Measurements from ENCODE around the gene MIB1. TPM values are rescaled to one million over a fixed set of nuclear protein-coding genes. Genes with fewer than 3 reads are reported as not detected.
A peak's percentile ranks its signal among the peaks of the same experiment; 100 is the strongest.
"Not testable (repeated sequence)": the region's sequence is repeated elsewhere in the genome, so short reads cannot be mapped to it uniquely, and the experiment has no call there.

Gene MIB1
- total RNA-seq, 4 donors from 2014 or later = 24.9 to 31.7 (median 28.6) TPM

DNA sequence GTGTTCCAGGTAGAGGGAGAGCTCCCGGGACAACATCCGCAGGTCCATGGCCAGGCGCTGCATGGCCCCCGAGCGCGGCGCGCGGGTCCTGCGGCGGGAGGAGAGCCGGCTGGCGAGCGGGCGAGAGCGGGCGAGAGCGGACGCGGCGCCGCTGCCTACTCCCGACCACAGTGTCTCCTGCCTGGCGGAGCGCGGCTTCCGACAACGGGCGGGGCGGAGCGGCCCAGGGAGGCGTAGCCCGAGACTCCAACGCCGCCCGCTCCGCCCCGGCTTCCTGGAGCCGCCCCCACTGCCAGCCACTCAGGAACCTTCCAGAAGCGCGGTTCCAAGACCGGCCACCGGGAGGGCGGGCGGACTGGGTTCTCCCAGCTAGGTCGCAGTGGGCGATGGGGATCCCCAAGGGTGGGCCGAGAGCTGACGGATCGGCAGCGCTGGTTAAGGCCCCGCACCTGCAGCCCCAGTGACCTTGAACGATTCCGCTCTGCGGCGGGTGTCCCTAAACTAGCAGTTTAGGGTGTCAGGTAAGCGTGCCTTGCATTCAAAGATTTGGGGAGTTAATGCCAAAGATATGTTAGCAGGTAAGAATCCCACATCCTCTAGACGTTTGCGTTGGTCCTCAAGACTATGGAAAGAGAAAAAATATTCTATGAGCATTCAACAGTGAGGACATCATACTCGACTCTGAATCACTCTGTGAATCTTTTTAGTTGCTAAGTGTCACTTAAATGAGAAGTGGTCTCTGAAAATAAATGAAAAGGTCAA, 35.8 kb upstream of the MIB1 start, which contains the start of gene ABHD3:
TSS of gene ABHD3 (minus strand) at position 172 of the 762 bp plus-strand sequence. CDS start at position 63, 109 bp downstream.
- DNase-seq (ENCODE audit: low spot score) (peak; percentile 59), ATAC-seq (ENCODE audit: low FRiP score) (peak; percentile 100)
- TF ChIP-seq, protein P1, sequence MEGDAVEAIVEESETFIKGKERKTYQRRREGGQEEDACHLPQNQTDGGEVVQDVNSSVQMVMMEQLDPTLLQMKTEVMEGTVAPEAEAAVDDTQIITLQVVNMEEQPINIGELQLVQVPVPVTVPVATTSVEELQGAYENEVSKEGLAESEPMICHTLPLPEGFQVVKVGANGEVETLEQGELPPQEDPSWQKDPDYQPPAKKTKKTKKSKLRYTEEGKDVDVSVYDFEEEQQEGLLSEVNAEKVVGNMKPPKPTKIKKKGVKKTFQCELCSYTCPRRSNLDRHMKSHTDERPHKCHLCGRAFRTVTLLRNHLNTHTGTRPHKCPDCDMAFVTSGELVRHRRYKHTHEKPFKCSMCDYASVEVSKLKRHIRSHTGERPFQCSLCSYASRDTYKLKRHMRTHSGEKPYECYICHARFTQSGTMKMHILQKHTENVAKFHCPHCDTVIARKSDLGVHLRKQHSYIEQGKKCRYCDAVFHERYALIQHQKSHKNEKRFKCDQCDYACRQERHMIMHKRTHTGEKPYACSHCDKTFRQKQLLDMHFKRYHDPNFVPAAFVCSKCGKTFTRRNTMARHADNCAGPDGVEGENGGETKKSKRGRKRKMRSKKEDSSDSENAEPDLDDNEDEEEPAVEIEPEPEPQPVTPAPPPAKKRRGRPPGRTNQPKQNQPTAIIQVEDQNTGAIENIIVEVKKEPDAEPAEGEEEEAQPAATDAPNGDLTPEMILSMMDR (IDR thresholded peaks at IDR 0.05) = peak in 1 of 3 donors; percentile 22

DNA sequence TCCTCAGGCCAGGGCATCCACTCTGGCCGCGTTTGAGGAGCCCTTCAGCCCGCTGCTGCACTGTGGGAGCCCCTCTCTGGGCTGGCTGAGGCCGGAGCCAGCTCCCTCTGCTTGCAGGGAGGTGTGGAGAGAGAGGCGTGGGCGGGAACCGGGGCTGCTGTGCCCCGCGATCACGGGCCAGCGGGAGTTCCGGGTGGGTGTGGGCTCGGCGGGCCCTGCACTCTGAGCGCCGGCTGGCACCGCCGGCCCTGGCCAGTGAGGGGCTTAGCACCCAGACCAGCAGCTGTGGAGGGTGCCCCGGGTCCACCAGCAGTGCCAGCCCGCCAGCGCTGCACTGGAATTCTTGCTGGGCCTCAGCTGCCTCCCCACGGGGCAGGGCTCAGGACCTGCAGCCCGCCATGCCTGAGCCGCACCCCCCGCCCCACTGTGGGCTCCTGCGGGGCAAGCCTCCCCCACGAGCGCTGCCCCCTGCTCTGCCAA, 34.2 kb upstream of the MIB1 start:
- ATAC-seq (ENCODE audit: low FRiP score) = no peak
- DNase-seq (ENCODE audit: low spot score) = no peak
- TF ChIP-seq, protein P1 (IDR thresholded peaks at IDR 0.05) = no peak

DNA sequence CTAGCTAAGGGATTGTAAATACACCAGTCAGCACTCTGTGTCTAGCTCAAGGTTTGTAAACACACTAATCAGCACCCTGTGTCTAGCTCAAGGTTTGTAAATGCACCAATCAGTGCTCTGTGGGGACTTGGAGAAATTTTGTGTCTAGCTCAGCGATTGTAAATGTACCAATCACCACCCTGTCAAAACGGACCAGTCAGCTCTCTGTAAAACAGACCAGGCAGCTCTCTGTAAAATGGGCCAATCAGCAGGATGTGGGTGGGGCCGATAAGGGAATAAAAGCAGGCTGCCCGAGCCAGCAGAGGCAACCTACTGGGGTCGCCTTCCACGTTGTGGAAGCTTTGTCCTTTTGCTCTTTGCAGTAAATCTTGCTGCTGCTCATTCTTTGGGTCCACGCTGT, 33.5 kb upstream of the MIB1 start:
- ATAC-seq (ENCODE audit: low FRiP score); DNase-seq (ENCODE audit: low spot score): not testable (repeated sequence)

DNA sequence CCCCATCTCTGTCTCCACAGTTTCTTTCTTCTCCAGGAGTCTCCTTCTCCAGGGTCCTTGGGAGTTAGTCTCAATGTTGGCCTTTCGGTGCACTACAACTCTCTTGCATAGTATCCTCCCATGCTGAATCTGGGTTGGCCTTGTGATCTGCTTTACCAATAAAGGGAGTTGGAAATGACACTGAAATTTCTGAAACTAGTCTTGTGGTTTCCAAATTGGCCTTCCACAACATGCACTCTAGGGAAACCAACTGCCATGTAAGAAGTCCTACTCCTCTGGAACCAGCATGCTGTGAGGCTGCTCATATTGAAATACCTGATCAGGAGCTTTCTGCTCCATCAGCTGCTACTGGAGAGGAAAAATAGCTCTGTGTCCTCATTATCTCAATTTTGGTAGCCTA, 26.1 kb upstream of the MIB1 start:
- TF ChIP-seq, protein P1 (IDR thresholded peaks at IDR 0.05) = no peak
- DNase-seq (ENCODE audit: low spot score) = no peak
- no peak for ATAC-seq (ENCODE audit: low FRiP score)

DNA sequence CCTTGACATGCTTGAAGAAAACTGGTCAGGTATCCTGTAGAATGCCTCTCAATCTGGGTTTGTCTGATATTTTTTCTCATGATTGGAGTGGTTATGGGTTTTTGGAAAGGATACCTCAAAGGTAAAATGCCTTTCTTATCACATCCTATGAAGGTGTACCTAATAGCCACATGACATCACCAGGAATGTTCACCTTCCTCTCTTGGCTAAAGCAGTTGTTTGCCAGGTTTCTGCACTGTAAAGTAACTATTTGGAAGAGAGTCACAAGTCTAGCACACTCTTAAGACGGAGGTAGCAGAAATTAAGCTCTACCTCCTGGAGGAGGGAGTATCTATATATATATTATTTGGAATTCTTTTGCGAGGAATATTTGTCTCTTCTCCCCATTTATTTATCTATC, 17.9 kb upstream of the MIB1 start:
- ATAC-seq (ENCODE audit: low FRiP score) (no peak), DNase-seq (ENCODE audit: low spot score) (no peak)
- TF ChIP-seq, protein P1 (IDR thresholded peaks at IDR 0.05) = no peak

DNA sequence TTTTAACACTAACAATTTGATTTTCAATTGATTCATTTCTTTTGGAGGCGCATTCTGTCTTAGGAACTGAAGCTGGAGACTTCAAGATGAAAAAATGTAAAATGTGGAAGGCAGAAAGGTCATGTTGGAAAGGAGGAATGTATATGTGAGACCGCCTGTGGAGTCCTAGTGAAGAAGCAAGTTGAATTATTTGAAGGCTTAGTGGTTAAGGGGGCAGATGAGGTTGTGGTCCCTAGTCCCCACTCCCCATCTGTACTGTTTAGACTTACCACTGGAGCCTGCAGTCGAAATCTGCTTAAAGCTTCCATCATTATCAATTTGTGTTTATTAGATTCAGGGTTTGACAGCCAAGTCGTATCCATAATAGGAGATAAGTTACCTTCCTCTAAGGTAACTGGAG, 15.4 kb upstream of the MIB1 start:
- no peak for DNase-seq (ENCODE audit: low spot score)
- ATAC-seq (ENCODE audit: low FRiP score) = no peak
- TF ChIP-seq, protein P1 (IDR thresholded peaks at IDR 0.05) = no peak

DNA sequence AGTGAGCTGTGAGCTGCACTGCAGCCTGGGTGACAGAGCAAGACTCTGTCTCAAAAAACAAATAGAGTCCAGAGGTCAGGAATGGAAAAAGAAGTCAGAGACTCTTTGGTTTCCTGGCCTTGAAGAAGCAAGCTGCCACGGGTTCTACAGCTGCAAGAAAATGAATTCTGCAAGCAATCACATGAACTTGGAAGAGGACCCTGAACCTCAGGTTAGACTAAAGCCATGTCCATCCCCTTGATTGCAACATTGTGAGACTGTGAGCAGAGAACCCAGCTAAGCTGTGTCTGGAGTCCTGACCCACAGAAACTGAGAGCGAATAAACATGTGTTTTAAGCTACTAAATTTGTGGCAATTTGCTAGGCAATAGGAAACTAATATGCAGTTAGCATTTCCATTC, 12.9 kb upstream of the MIB1 start:
- DNase-seq (ENCODE audit: low spot score) (no peak), ATAC-seq (ENCODE audit: low FRiP score) (no peak)
- TF ChIP-seq, protein P1 (IDR thresholded peaks at IDR 0.05) = no peak

All from omental fat pad (tissue), 4 donors.